Measurements from ENCODE around the gene ABCA1.
"Not testable (repeated sequence)": the region's sequence is repeated elsewhere in the genome, so short reads cannot be mapped to it uniquely, and the experiment has no call there.

The ABCA1 gene

GRCh38 chr9:104944871-104945270 is 16.9 kb upstream of the ABCA1 start:
- DNase-seq (ENCODE audit: low read depth in 1 of 2, low spot score in 1 of 2): no peak

- DNase-seq (ENCODE audit: low read depth in 1 of 2, low spot score in 1 of 2): no peak
Observed at GRCh38 chr9:104944356-104944755, 16.4 kb upstream of the ABCA1 start.

GRCh38 chr9:104941597-104941996 is 13.6 kb upstream of the ABCA1 start:
- no peak for DNase-seq (ENCODE audit: low read depth in 1 of 2, low spot score in 1 of 2)

GRCh38 chr9:104936291-104936690 is 8.3 kb upstream of the ABCA1 start:
- DNase-seq (ENCODE audit: low read depth in 1 of 2, low spot score in 1 of 2): no peak

- not testable (repeated sequence) for DNase-seq (ENCODE audit: low read depth in 1 of 2, low spot score in 1 of 2)
Observed at GRCh38 chr9:104935501-104935810, 7.5 kb upstream of the ABCA1 start.

- DNase-seq (ENCODE audit: low read depth in 1 of 2, low spot score in 1 of 2): no peak
Observed at GRCh38 chr9:104934691-104935500, 6.9 kb upstream of the ABCA1 start.

- DNase-seq (ENCODE audit: low read depth in 1 of 2, low spot score in 1 of 2): not testable (repeated sequence)
Observed at GRCh38 chr9:104933091-104933490, 5.1 kb upstream of the ABCA1 start.

- DNase-seq (ENCODE audit: low read depth in 1 of 2, low spot score in 1 of 2): no peak
Observed at GRCh38 chr9:104931256-104931655, 3.3 kb upstream of the ABCA1 start.

GRCh38 chr9:104927216-104927911 is 591 bp downstream of the ABCA1 start:
- no peak for DNase-seq (ENCODE audit: low read depth in 1 of 2, low spot score in 1 of 2)

GRCh38 chr9:104923740-104924139 is 4.2 kb downstream of the ABCA1 start:
- DNase-seq (ENCODE audit: low read depth in 1 of 2, low spot score in 1 of 2): no peak

GRCh38 chr9:104923289-104923688 is 4.7 kb downstream of the ABCA1 start:
- no peak for DNase-seq (ENCODE audit: low read depth in 1 of 2, low spot score in 1 of 2)

- not testable (repeated sequence) for DNase-seq (ENCODE audit: low read depth in 1 of 2, low spot score in 1 of 2)
Observed at GRCh38 chr9:104922748-104923147, 5.2 kb downstream of the ABCA1 start.

GRCh38 chr9:104921067-104921741 is 6.8 kb downstream of the ABCA1 start:
- DNase-seq (ENCODE audit: low read depth in 1 of 2, low spot score in 1 of 2): no peak

GRCh38 chr9:104915753-104916152 is 12.2 kb downstream of the ABCA1 start:
- DNase-seq (ENCODE audit: low read depth in 1 of 2, low spot score in 1 of 2): no peak

GRCh38 chr9:104915049-104915448 is 12.9 kb downstream of the ABCA1 start:
- no peak for DNase-seq (ENCODE audit: low read depth in 1 of 2, low spot score in 1 of 2)

GRCh38 chr9:104914466-104914865 is 13.5 kb downstream of the ABCA1 start:
- DNase-seq (ENCODE audit: low read depth in 1 of 2, low spot score in 1 of 2): no peak

GRCh38 chr9:104912606-104913005 is 15.3 kb downstream of the ABCA1 start:
- no peak for DNase-seq (ENCODE audit: low read depth in 1 of 2, low spot score in 1 of 2)

- DNase-seq (ENCODE audit: low read depth in 1 of 2, low spot score in 1 of 2): no peak
Observed at GRCh38 chr9:104911032-104911607, 16.8 kb downstream of the ABCA1 start.

GRCh38 chr9:104907278-104907951 is 20.5 kb downstream of the ABCA1 start:
- DNase-seq (ENCODE audit: low read depth in 1 of 2, low spot score in 1 of 2): no peak

- no peak for DNase-seq (ENCODE audit: low read depth in 1 of 2, low spot score in 1 of 2)
Observed at GRCh38 chr9:104906441-104907277, 21.3 kb downstream of the ABCA1 start.
